ENCODE data around the gene EXOC2.

Gene EXOC2

GRCh38 chr6:439641-440167 is 253.2 kb downstream of the EXOC2 start:
- no peak for DNase-seq

GRCh38 chr6:438634-439170 is 254.2 kb downstream of the EXOC2 start:
- no peak for DNase-seq

- no peak for DNase-seq
These were observed 255.9 kb downstream of the EXOC2 start for GRCh38 chr6:437037-437392.

GRCh38 chr6:436308-437036 is 256.5 kb downstream of the EXOC2 start:
- no peak for DNase-seq

GRCh38 chr6:435441-436307 is 257.3 kb downstream of the EXOC2 start:
- DNase-seq, result no peak

Data from NCI-H774 (cell line).